ENCODE results near the gene NDST1. TPM values are rescaled to one million over a fixed set of nuclear protein-coding genes. Genes with fewer than 3 reads are reported as not detected.

NDST1 gene
- total and polyA plus RNA-seq, 4 donors = 45.6 to 145 (median 60.7) TPM

DNA sequence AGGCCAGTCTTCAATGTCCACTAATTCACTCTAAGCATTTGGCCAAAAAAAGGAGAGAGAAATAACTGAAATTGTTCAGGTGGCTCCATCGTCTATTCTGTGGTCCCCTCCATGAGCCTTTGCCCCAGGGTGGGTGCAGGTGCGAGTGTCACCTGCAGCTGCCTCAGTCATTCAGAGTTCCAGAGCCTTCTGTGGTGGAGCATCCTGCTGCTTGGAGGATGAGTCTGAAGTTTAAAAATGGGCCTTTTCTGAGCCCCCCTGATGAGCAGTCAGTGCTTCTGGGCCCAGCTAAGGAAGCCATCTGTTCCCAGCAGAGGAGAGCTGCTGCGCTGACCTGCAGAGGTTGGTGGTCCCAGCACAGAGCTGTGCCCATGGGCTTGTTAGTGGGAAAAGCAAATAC, 48.2 kb downstream of the NDST1 start:
- no peaks in the 10 kb centered on the region for H3K27me3 ChIP-seq (ENCODE audit: control insufficient read depth in 3 of 3, insufficient read depth in 3 of 3, low read length in 2 of 3)
- 95 to 96% methylated on average over 3 of the region's 3 CpGs for WGBS, 2 donors
- H3K9ac ChIP-seq (ENCODE audit: insufficient read depth in 1 of 2, low read length in 2 of 2) = no peak overlapping the region
- H3K27ac ChIP-seq (ENCODE audit: low read depth in 1 of 2, low read length in 1 of 2) = no peak overlapping the region
- peaks cover 0 to 6% (median 5%) of the 10 kb centered on the region in 5 donors for H3K4me1 ChIP-seq (ENCODE audit: control insufficient read depth in 5 of 5, insufficient read depth in 5 of 5, low read length in 5 of 5)
- DNase-seq = no peak
- H3K9me3 ChIP-seq (ENCODE audit: control insufficient read depth in 4 of 4, insufficient read depth in 3 of 4, low read length in 3 of 4) = no peaks in the 10 kb centered on the region
- H3K36me3 ChIP-seq (ENCODE audit: control insufficient read depth in 4 of 4, insufficient read depth in 4 of 4, low read length in 4 of 4) = peaks cover 9 to 36% (median 18%) of the 10 kb centered on the region in 4 donors
- no peak for ATAC-seq (ENCODE audit: insufficient read depth, low FRiP score)
- no peak for TF ChIP-seq CTCF (IDR thresholded peaks at IDR 0.05; ENCODE audit: control extremely low read depth, extremely low read depth)
- H3K4me3 ChIP-seq = no peak overlapping the region

- Histone ChIP-seq H3K36me3 (ENCODE audit: control insufficient read depth in 4 of 4, insufficient read depth in 4 of 4, low read length in 4 of 4) (peaks cover 6 to 29% (median 11%) of the 10 kb centered on the region in 4 donors), H3K27me3 (ENCODE audit: control insufficient read depth in 3 of 3, insufficient read depth in 3 of 3, low read length in 2 of 3) (no peaks in the 10 kb centered on the region), H3K9ac (ENCODE audit: insufficient read depth in 1 of 2, low read length in 2 of 2) (no peak overlapping the region), H3K27ac (ENCODE audit: low read depth in 1 of 2, low read length in 1 of 2) (no peak overlapping the region), H3K4me3 (no peak overlapping the region), H3K9me3 (ENCODE audit: control insufficient read depth in 4 of 4, insufficient read depth in 3 of 4, low read length in 3 of 4) (no peaks in the 10 kb centered on the region), H3K4me1 (ENCODE audit: control insufficient read depth in 5 of 5, insufficient read depth in 5 of 5, low read length in 5 of 5) (peaks cover 0 to 6% (median 5%) of the 10 kb centered on the region in 5 donors)
- no peak for TF ChIP-seq CTCF (IDR thresholded peaks at IDR 0.05; ENCODE audit: control extremely low read depth, extremely low read depth)
- ATAC-seq (ENCODE audit: insufficient read depth, low FRiP score) = no peak
- DNase-seq = peak in 2 of 3 donors; percentile 37 to 59
- 56 to 63% methylated on average over 7 of the region's 7 CpGs for WGBS, 2 donors
These were observed 49.1 kb downstream of the NDST1 start for GRCh38 chr5:150556859-150557508.

GRCh38 chr5:150557509-150557872, 49.6 kb downstream of the NDST1 start:
- Histone ChIP-seq H3K27me3 (ENCODE audit: control insufficient read depth in 3 of 3, insufficient read depth in 3 of 3, low read length in 2 of 3) (no peaks in the 10 kb centered on the region), H3K9ac (ENCODE audit: insufficient read depth in 1 of 2, low read length in 2 of 2) (no peak overlapping the region), H3K36me3 (ENCODE audit: control insufficient read depth in 4 of 4, insufficient read depth in 4 of 4, low read length in 4 of 4) (peaks cover 4 to 28% (median 8%) of the 10 kb centered on the region in 4 donors), H3K4me1 (ENCODE audit: control insufficient read depth in 5 of 5, insufficient read depth in 5 of 5, low read length in 5 of 5) (peaks cover 0 to 6% (median 5%) of the 10 kb centered on the region in 5 donors), H3K4me3 (no peak overlapping the region), H3K27ac (ENCODE audit: low read depth in 1 of 2, low read length in 1 of 2) (no peak overlapping the region), H3K9me3 (ENCODE audit: control insufficient read depth in 4 of 4, insufficient read depth in 3 of 4, low read length in 3 of 4) (peaks cover 0 to under 1% (median 0%) of the 10 kb centered on the region in 4 donors)
- WGBS, 2 donors = 31 to 56% methylated on average over 6 of the region's 6 CpGs
- no peak for ATAC-seq (ENCODE audit: insufficient read depth, low FRiP score)
- TF ChIP-seq CTCF (IDR thresholded peaks at IDR 0.05; ENCODE audit: control extremely low read depth, extremely low read depth) = no peak
- no peak for DNase-seq

Measured in lung (tissue), 12 donors.